ENCODE results near the gene SLTM.

GRCh38 chr15:58919232-58919631, 14.2 kb downstream of the SLTM start:
- no peak for TF ChIP-seq CTCF (IDR thresholded peaks at IDR 0.05)
- TF ChIP-seq POLR2A (IDR thresholded peaks at IDR 0.05), result no peak
